K562 (cell line): Measurements from ENCODE around the gene TRMT112. TPM values are rescaled to one million over a fixed set of nuclear protein-coding genes. Genes with fewer than 3 reads are reported as not detected.

Source experiments
- ATAC-seq: fragments of 200-7000 bp; cut with Tn5 transposase; 3 replicates; pipeline ENCODE4 v1.9.1; 2020; ENCODE audit warnings: moderate library complexity
- BruUV-seq: library from RNA; stranded (reverse); fragments of 400-500 nt; replicated peaks from 2 replicates; lab custom pipeline; 2021; lab: Mats Ljungman, UMichigan
- CTCF ChIA-PET: fragments of 300-600 bp; formaldehyde crosslinking; extraction: SDS; loops from one replicate; lab custom pipeline; 2021; ENCODE audit warnings: low intra/inter-chr PET ratio; lab: Yijun Ruan, JAX
- POLR2A ChIA-PET: fragments of 300-600, 350-650 bp; sonication (Branson Sonifier 250); formaldehyde crosslinking; extraction: SDS; loops from one replicate; lab custom pipeline; 2021; ENCODE audit warnings: antibody characterized with exemption, inconsistent platforms; lab: Yijun Ruan, JAX
- DNase-seq, 4 experiments: peaks; one replicate each; pipeline versions ENCODE4 v3.0.0 to v3.0.0-alpha.2; 2011 to 2018; ENCODE audit warnings: low spot score in 3 of 4, mixed read lengths in 3 of 4; ENCODE audit errors: extremely low read depth in 1 of 4
- FAIRE-seq: peaks from 2 replicates; lab custom pipeline; 2011; peaks lifted over from hg19 to GRCh38; lab: Jason Lieb, UNC
- H2AFZ ChIP-seq: 2 replicates; pipeline ENCODE4 v1.6.0; 2011; ENCODE audit warnings: low read depth, low read length, control low read depth, inconsistent platforms
- H3K27ac ChIP-seq: fragments of 200-600 bp; 3 replicates; pipeline ENCODE4 v1.8.0; 2011; ENCODE audit warnings: low read depth, mild to moderate bottlenecking, control low read depth, inconsistent platforms, low read length, moderate library complexity, mixed read lengths; ENCODE audit errors: extremely low read depth
- H3K27me3 ChIP-seq, 2 experiments: fragments of 300-600 bp in 1 of 2; 2 replicates in 1 of 2; 3 replicates in 1 of 2; pipeline versions ENCODE4 v1.6.0 to v1.8.0; 2011; ENCODE audit warnings: inconsistent platforms in 2 of 2, low read length in 2 of 2, mild to moderate bottlenecking in 1 of 2, mixed read lengths in 1 of 2, moderate library complexity in 1 of 2; ENCODE audit not compliant: control insufficient read depth in 2 of 2, insufficient read depth in 2 of 2
- H3K36me3 ChIP-seq: fragments of 300-600 bp; 3 replicates; pipeline ENCODE4 v1.8.0; 2011; ENCODE audit warnings: mild to moderate bottlenecking, low read length, inconsistent platforms; ENCODE audit not compliant: control insufficient read depth, insufficient read depth
- H3K4me1 ChIP-seq, 2 experiments: fragments of 200-600 bp in 1 of 2; replicated peaks in 1 of 2; 2 replicates in 1 of 2; 3 replicates in 1 of 2; pipeline versions ENCODE4 v1.5.1 to v1.8.0; 2011; ENCODE audit warnings: inconsistent platforms in 2 of 2, low read length in 2 of 2, mild to moderate bottlenecking in 1 of 2, mixed read lengths in 1 of 2, moderate library complexity in 1 of 2; ENCODE audit not compliant: control insufficient read depth in 2 of 2, insufficient read depth in 2 of 2
- H3K4me2 ChIP-seq: 2 replicates; pipeline ENCODE4 v1.6.1; 2011; ENCODE audit warnings: low read length, control low read depth, inconsistent platforms, mixed read lengths; ENCODE audit not compliant: insufficient read depth
- H3K4me3 ChIP-seq: fragments of 200-600 bp; sonication (generic), shearing (Covaris generic); 2 replicates; pipeline ENCODE4 v1.5.1; 2016; ENCODE audit warnings: control low read depth, inconsistent platforms
- H3K79me2 ChIP-seq: fragments of 200-600 bp; 3 replicates; pipeline ENCODE4 v1.8.0; 2011; ENCODE audit warnings: low read length, inconsistent platforms; ENCODE audit not compliant: control insufficient read depth, insufficient read depth
- H3K9ac ChIP-seq, 2 experiments: 2 replicates each; pipeline versions ENCODE4 v1.6.0 to v1.6.1; 2011; ENCODE audit warnings: low read depth in 2 of 2, low read length in 2 of 2, control low read depth in 1 of 2, inconsistent platforms in 1 of 2, mild to moderate bottlenecking in 1 of 2, mixed read lengths in 1 of 2; ENCODE audit not compliant: insufficient read depth in 1 of 2
- H3K9me1 ChIP-seq: one replicate; pipeline ENCODE4 v1.6.0; 2011; ENCODE audit warnings: inconsistent platforms, mild to moderate bottlenecking, low read length, moderate library complexity; ENCODE audit not compliant: control insufficient read depth, insufficient read depth
- H3K9me3 ChIP-seq: replicated peaks from 2 replicates; pipeline ENCODE4 v1.5.1; 2011; ENCODE audit warnings: low read depth, low read length, inconsistent platforms; ENCODE audit not compliant: control insufficient read depth, insufficient read depth
- H4K20me1 ChIP-seq: replicated peaks from 2 replicates; pipeline ENCODE4 v1.6.1; 2011; ENCODE audit warnings: low read length, inconsistent platforms, mixed read lengths; ENCODE audit not compliant: control insufficient read depth, insufficient read depth
- BMI1 ChIP-seq: fragments of 150-350 bp; IDR thresholded peaks from 2 replicates; pipeline ENCODE4 v1.6.1; 2014; ENCODE audit warnings: low read length
- EP300 ChIP-seq: IDR thresholded peaks from 2 replicates; pipeline ENCODE4 v1.6.1; 2012; ENCODE audit warnings: low read length, improper control_type of control experiment
- FIP1L1 ChIP-seq: fragments of 200-400 bp; formaldehyde crosslinking; IDR thresholded peaks from 2 replicates; pipeline ENCODE4 v1.6.1; 2018; ENCODE audit warnings: mild to moderate bottlenecking, low read depth, low read length; ENCODE audit not compliant: poor library complexity, severe bottlenecking
- HNRNPUL1 ChIP-seq: fragments of 200-400 bp; formaldehyde crosslinking; IDR thresholded peaks from 2 replicates; pipeline ENCODE4 v1.6.1; 2017; ENCODE audit warnings: low read length
- KDM4B ChIP-seq, 2 experiments: fragments of 450-650 bp in 1 of 2; sonication (generic) in 1 of 2; IDR thresholded peaks; 2 replicates each; pipeline ENCODE4 v1.6.1; 2016 to 2017; ENCODE audit warnings: borderline replicate concordance in 2 of 2, antibody characterized with exemption in 1 of 2, low read depth in 1 of 2, mild to moderate bottlenecking in 1 of 2
- WGBS: fragments of 100-300 bp; shearing (Covaris generic); methylation state at CpG from one replicate; pipeline ENCODE4 v1.1.6; 2016; ENCODE audit warnings: low coverage, mixed read lengths; ENCODE audit not compliant: insufficient coverage; ENCODE audit errors: missing lambda C conversion rate; 5-methylcytosine and 5-hydroxymethylcytosine counted together
- in situ Hi-C: fragments of 300-500 bp; cut with MboI; formaldehyde crosslinking; loops from 4 replicates; pipeline ENCODE4 v1.15.0; 2018; ENCODE audit warnings: inconsistent platforms, mixed read lengths
- intact Hi-C: fragments of 100-400 bp; cut with micrococcal nuclease; formaldehyde crosslinking; loops from 2 replicates; pipeline ENCODE4 v1.14.2; 2022
- polyA plus RNA-seq, 8 experiments: library from polyadenylated mRNA; depleted of rRNA in 4 of 8; stranded (reverse) in 5 of 8; unstranded in 3 of 8; fragments of >200 nt; fragmentation: Nextera tagmentation in 2 of 8; fragmentation: Illumina TruSeq in 1 of 8; extraction: Ambion mirVana in 2 of 8; extraction: Trizol in 1 of 8; gene quantifications; 2 replicates each; pipeline versions ENCODE4 v1.2.1 to v1.2.3, GENCODE V29; 2011 to 2014; ENCODE audit warnings: inconsistent platforms in 1 of 8, missing spikeins in 1 of 8
- total RNA-seq, 7 experiments: library from RNA; depleted of rRNA in 6 of 7; stranded (reverse); fragments of >200 nt in 6 of 7; fragmentation: Illumina TruSeq in 2 of 7; extraction: Trizol in 2 of 7; gene quantifications; 2 replicates each; pipeline versions ENCODE4 v1.2.1 to v1.2.3, GENCODE V29; 2011 to 2021; ENCODE audit warnings: low replicate concordance in 1 of 7
- TF ChIP-seq, protein P1 (sequence below), 2 experiments: fragments of 450-650 bp; IDR thresholded peaks; 2 replicates each; pipeline ENCODE4 v1.6.1; 2016

Gene TRMT112
- total and polyA plus RNA-seq, 9 of the 15 experiments (the other 6 are each of a cell fraction or from before 2014, with no cell fraction given) = 162 to 444 (median 300) TPM

DNA sequence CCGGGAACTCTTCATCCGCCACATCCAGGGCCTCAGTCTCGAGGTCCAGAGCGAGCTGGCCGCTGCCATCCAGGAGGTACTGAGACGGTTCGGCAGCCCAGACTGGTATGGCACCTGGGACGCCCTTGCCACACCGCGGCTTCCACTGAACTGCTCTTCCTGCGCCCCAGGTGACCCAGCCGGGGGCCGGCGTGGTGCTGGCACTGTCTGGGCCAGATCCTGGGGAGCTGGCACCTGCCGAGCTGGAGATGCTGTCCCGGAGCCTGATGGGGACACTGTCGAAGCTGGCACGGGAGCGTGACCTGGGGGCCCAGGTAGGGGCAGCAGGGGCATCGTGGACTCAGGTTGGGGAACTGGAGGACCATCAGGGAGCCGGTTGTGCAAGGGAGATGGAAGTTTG, 24.1 kb upstream of the TRMT112 start:
- intact Hi-C loops = no loop called here
- FAIRE-seq (no peak), ATAC-seq (no peak), DNase-seq (no peak)
- no peak overlapping the region for H2AFZ ChIP-seq
- H3K36me3 ChIP-seq = no peaks in the 10 kb centered on the region
- H3K4me1 ChIP-seq = peaks cover 26 to 59% of the 10 kb centered on the region in 2 experiments; a peak in 4 of 5 replicates
- peak overlapping the region; percentile 75; the same call in 1 of the 2 replicates for H3K4me2 ChIP-seq
- H3K79me2 ChIP-seq = no peaks in the 10 kb centered on the region
- no peak overlapping the region for H3K4me3 ChIP-seq
- ChIA-PET POLR2A (interaction anchor here (0.6 to 2.6 kb wide), 12 partner anchors 9 to 213 kb away, joined by 3 to 20 read pairs (median 4); partner anchors contain the start of genes PRDX5 and TRMT112), CTCF (no interaction called here)
- H3K27ac ChIP-seq = no peak overlapping the region
- H4K20me1 ChIP-seq = no peaks in the 10 kb centered on the region; the same call in 1 of the 2 replicates
- H3K9ac ChIP-seq = peak overlapping the region in 1 of 2 experiments; percentile 84; a peak in 2 of 4 replicates
- H3K9me3 ChIP-seq = no peaks in the 10 kb centered on the region
- H3K27me3 ChIP-seq = no peaks in the 10 kb centered on the region
- no TSS peak for BruUV-seq
- TF ChIP-seq KDM4B (IDR thresholded peaks at IDR 0.05; ENCODE audit: borderline replicate concordance in 2 of 2, low read depth in 1 of 2) (0 out of 4 replicates have a peak, but pooled peaks of 1 of the 2 experiments have one; percentile 1), EP300 (no peak), FIP1L1 (peak; percentile 6), BMI1 (no peak), HNRNPUL1 (no peak)
- TF ChIP-seq, protein P1, sequence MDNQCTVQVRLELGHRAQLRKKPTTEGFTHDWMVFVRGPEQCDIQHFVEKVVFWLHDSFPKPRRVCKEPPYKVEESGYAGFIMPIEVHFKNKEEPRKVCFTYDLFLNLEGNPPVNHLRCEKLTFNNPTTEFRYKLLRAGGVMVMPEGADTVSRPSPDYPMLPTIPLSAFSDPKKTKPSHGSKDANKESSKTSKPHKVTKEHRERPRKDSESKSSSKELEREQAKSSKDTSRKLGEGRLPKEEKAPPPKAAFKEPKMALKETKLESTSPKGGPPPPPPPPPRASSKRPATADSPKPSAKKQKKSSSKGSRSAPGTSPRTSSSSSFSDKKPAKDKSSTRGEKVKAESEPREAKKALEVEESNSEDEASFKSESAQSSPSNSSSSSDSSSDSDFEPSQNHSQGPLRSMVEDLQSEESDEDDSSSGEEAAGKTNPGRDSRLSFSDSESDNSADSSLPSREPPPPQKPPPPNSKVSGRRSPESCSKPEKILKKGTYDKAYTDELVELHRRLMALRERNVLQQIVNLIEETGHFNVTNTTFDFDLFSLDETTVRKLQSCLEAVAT (IDR thresholded peaks at IDR 0.05) = 0 out of 4 replicates have a peak, but pooled peaks of 1 of the 2 experiments have one; percentile 2
- no peaks in the 10 kb centered on the region for H3K9me1 ChIP-seq
- in situ Hi-C loops = no loop called here
- 90% methylated on average over 12 of the region's 21 CpGs for WGBS
